ENCODE data around the gene DTD1. TPM values are rescaled to one million over a fixed set of nuclear protein-coding genes. Genes with fewer than 3 reads are reported as not detected.

Gene DTD1
- total RNA-seq, 1 experiment from 2014 or later, result 109 TPM

DNA sequence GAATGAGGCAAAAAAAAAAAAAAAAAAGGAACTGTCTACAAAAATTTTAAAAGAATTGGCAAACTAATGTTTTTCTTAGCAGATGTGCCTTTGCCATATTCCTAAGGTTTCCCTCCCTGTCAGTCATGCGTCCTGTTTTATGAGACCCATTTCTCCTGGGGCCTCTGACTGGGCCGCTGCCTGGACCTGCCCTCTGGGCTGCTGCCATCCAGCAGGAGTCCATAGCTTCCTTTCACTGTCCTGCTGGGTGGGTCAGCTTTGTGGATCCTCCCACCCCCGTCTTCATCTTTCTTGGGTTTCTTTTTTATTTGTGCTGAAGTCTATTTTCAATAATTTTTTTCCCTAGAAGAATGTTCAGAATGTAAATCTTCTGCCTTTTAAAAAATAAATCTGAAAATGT lies 114.9 kb downstream of the DTD1 start:
- Mint-ChIP-seq H3K27me3 (ENCODE audit: insufficient read depth, unreplicated experiment) (no peaks in the 10 kb centered on the region), H3K4me3 (ENCODE audit: unreplicated experiment) (no peak overlapping the region), H3K4me1 (ENCODE audit: low read depth, unreplicated experiment) (no peaks in the 10 kb centered on the region), H3K36me3 (ENCODE audit: insufficient read depth, unreplicated experiment) (peaks cover 7% of the 10 kb centered on the region), H3K27ac (ENCODE audit: unreplicated experiment) (no peak overlapping the region), H3K9me3 (ENCODE audit: unreplicated experiment) (no peaks in the 10 kb centered on the region)
- DNase-seq, result no peak
- CTCF ChIA-PET, result no interaction called here
- no peaks in the 10 kb centered on the region; the same call in 1 of the 2 replicates for H3K36me3 ChIP-seq (ENCODE audit: control insufficient read depth, insufficient read depth, low read length)
- no TSS peak for BruUV-seq (replicated peaks)
- no peak overlapping the region for H3K4me3 ChIP-seq (ENCODE audit: low read depth, low read length)
- H3K4me1 ChIP-seq, result no peaks in the 10 kb centered on the region
- no peaks in the 10 kb centered on the region for H3K9me3 ChIP-seq
- TF ChIP-seq CTCF (IDR thresholded peaks at IDR 0.05; ENCODE audit: insufficient read depth in 1 of 2, low read depth in 1 of 2, low read length in 1 of 2, severe bottlenecking in 1 of 2, unreplicated experiment in 1 of 2), result no peak
- no peaks in the 10 kb centered on the region for H3K27me3 ChIP-seq (replicated peaks; ENCODE audit: control insufficient read depth, insufficient read depth, low read length)
- POLR2A ChIA-PET, result no interaction called here
- intact Hi-C loops (cut with micrococcal nuclease; ENCODE audit: unreplicated experiment), result no loop called here

DNA sequence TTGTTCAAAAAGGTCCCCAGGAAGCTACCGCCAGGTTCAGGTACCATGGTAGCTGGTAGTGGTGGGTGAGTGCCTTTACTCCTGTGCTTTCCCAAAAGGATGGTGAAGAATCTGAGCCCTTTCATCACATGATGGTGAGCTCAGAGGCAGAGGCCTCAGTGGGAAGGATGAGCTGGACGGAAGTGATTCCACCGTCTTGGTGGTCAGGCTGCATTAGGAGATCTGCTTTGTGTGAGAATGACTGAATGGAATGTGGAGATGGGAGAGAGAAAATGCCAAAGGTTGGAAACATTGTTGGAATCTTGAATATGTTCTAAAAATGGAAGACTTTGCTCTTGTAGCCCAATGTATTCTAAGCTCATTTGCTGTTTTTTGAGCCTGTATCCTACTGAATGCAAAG lies 117.6 kb downstream of the DTD1 start:
- Histone ChIP-seq H3K9me3 (no peaks in the 10 kb centered on the region), H3K27me3 (replicated peaks; ENCODE audit: control insufficient read depth, insufficient read depth, low read length) (no peaks in the 10 kb centered on the region), H3K4me3 (ENCODE audit: low read depth, low read length) (no peak overlapping the region), H3K36me3 (ENCODE audit: control insufficient read depth, insufficient read depth, low read length) (no peaks in the 10 kb centered on the region; the same call in 1 of the 2 replicates), H3K4me1 (no peaks in the 10 kb centered on the region)
- Mint-ChIP-seq H3K4me1 (ENCODE audit: low read depth, unreplicated experiment) (no peaks in the 10 kb centered on the region), H3K27ac (ENCODE audit: unreplicated experiment) (no peak overlapping the region), H3K9me3 (ENCODE audit: unreplicated experiment) (no peaks in the 10 kb centered on the region), H3K27me3 (ENCODE audit: insufficient read depth, unreplicated experiment) (no peaks in the 10 kb centered on the region), H3K4me3 (ENCODE audit: unreplicated experiment) (no peak overlapping the region), H3K36me3 (ENCODE audit: insufficient read depth, unreplicated experiment) (no peaks in the 10 kb centered on the region)
- no TSS peak for BruUV-seq (replicated peaks)
- DNase-seq, result no peak
- ChIA-PET CTCF (no interaction called here), POLR2A (no interaction called here)
- intact Hi-C loops (cut with micrococcal nuclease; ENCODE audit: unreplicated experiment), result no loop called here
- no peak for TF ChIP-seq CTCF (IDR thresholded peaks at IDR 0.05; ENCODE audit: insufficient read depth in 1 of 2, low read depth in 1 of 2, low read length in 1 of 2, severe bottlenecking in 1 of 2, unreplicated experiment in 1 of 2)

DNA sequence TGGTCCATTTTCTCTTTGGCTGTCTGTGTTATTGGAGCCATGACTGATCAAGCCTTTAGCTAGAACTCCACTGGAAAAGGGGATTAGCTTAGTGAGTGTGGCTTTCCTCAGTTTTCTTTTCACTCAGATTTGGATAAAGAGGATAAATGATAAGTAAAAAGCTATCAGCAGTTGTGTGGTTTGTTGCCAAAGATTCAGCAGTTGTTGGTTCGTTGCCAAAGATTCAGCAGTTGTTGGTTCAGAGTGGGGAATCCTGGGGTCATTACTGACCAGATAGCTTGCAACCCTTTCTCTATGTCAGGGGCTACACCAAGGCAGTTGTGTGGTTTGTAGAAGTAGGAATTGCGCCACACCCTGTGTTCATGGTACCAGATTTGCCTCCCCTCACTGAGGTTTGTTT lies 118.1 kb downstream of the DTD1 start:
- Histone ChIP-seq H3K36me3 (ENCODE audit: control insufficient read depth, insufficient read depth, low read length) (no peaks in the 10 kb centered on the region; the same call in 1 of the 2 replicates), H3K4me1 (no peaks in the 10 kb centered on the region), H3K4me3 (ENCODE audit: low read depth, low read length) (no peak overlapping the region), H3K27me3 (replicated peaks; ENCODE audit: control insufficient read depth, insufficient read depth, low read length) (no peaks in the 10 kb centered on the region), H3K9me3 (no peaks in the 10 kb centered on the region)
- DNase-seq, result no peak
- Mint-ChIP-seq H3K27me3 (ENCODE audit: insufficient read depth, unreplicated experiment) (no peaks in the 10 kb centered on the region), H3K9me3 (ENCODE audit: unreplicated experiment) (no peaks in the 10 kb centered on the region), H3K4me3 (ENCODE audit: unreplicated experiment) (no peak overlapping the region), H3K4me1 (ENCODE audit: low read depth, unreplicated experiment) (no peaks in the 10 kb centered on the region), H3K27ac (ENCODE audit: unreplicated experiment) (no peak overlapping the region), H3K36me3 (ENCODE audit: insufficient read depth, unreplicated experiment) (no peaks in the 10 kb centered on the region)
- intact Hi-C loops (cut with micrococcal nuclease; ENCODE audit: unreplicated experiment), result no loop called here
- ChIA-PET CTCF (no interaction called here), POLR2A (no interaction called here)
- BruUV-seq (replicated peaks), result no TSS peak
- TF ChIP-seq CTCF (IDR thresholded peaks at IDR 0.05; ENCODE audit: insufficient read depth in 1 of 2, low read depth in 1 of 2, low read length in 1 of 2, severe bottlenecking in 1 of 2, unreplicated experiment in 1 of 2), result no peak

Measured in Caco-2 (cell line).